ACHN (cell line): ENCODE measurements around the gene ALG3.
"Not testable (repeated sequence)": the region's sequence is repeated elsewhere in the genome, so short reads cannot be mapped to it uniquely, and the experiment has no call there.

Experiments used
- DNase-seq: peaks from one replicate; pipeline ENCODE4 v3.0.0-alpha.2; 2015
- in situ Hi-C: cut with HindIII; loops from 2 replicates; pipeline ENCODE4 v1.10.0; 2017; ENCODE audit warnings: low sequenced_read_pairs, low pct_ligation_motif_present, low pct_unique_long_range_greater_than_20kb

Gene ALG3

DNA sequence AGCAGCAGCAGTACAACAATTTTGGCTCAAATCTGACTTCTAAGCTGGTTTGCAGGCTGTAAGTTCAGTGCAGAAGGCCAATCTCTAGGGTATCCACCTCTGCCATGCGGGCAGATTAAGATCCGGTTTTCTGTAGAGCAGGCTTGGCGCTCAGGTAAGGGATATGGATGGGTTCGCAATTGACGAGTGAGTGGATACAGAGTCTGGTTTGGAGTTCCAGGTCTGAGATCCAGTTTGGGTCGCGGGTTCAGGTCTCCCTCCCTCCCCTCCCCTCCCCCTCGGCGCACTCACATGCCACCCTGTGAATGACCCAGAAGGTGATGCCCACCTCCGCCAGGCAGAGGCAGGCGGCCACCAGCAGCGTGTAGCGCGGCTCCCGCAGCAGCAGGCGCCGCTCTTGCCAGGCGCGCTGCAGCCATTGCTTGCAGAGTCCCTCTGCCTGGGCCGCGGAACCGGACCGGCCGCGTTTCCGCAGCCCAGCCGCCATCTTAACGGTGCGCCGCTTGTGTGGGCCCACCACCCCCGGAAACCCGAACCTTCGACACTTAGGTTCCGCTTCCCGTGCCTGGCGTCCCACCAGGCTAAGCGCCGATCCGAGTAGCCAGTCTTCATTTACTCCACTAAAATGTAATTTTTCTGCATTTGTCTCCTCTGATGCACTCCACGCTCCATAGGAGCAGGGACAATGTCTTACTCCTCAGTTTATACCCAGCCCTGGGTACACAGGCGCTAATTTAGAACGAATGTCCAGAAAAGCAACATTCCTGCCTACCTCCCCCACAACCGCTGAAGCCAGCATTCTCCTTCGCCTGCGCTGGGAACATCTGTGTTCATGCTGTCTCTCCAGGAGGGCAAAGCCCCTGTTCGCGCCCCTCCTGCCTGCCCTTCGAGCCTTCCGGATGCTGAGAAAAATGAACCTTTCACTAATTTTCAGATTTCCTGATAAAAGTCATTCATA is at the start of gene ALG3:
Gene ALG3 (minus strand): TSS at position 509 of the 958 bp plus-strand sequence. CDS start 22 bp downstream, at position 487.
- in situ Hi-C loops, result no loop called here

DNA sequence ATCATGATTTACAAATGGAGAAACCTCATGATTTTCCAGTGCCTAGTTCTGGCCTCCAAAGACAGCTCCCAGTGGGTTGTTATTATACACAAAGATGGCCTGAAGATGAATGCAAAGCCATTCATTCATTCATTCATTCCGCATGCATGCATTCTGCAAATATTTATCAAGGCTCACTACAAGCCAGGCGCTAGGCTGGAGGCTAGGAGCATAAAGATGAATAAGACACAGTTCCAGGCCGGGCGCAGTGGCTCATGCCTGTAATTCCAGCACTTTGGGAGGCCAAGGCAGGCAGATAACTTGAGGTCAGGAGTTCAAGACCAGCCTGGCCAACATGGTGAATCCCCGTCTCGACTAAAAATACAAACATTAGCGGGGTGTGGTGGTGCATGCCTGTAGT is 47.9 kb upstream of the ALG3 start:
- no peak for DNase-seq
- in situ Hi-C loops, result no loop called here

More for the DNA sequence above, at the start of gene ALG3:
- DNase-seq, result peak; percentile 81

DNA sequence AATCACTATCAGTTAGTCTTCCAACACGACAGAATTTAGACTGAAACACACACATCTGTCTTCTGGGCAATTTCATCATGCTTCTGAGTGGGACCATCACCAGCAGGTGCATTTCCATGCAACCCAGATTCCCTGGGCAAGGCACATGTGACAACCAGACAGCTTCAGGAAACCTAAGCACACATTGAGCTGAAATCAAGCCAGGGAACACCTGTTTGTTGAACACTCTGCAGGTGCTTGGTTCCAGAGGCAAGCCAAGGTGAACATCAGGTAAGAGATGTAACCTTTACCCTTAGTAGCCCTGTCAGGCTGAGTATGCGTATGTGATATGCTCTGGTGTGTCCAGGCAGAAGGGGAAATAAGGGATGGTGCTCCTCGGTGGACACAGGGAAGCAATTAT is 47.0 kb upstream of the ALG3 start:
- in situ Hi-C loops, result no loop called here
- no peak for DNase-seq

DNA sequence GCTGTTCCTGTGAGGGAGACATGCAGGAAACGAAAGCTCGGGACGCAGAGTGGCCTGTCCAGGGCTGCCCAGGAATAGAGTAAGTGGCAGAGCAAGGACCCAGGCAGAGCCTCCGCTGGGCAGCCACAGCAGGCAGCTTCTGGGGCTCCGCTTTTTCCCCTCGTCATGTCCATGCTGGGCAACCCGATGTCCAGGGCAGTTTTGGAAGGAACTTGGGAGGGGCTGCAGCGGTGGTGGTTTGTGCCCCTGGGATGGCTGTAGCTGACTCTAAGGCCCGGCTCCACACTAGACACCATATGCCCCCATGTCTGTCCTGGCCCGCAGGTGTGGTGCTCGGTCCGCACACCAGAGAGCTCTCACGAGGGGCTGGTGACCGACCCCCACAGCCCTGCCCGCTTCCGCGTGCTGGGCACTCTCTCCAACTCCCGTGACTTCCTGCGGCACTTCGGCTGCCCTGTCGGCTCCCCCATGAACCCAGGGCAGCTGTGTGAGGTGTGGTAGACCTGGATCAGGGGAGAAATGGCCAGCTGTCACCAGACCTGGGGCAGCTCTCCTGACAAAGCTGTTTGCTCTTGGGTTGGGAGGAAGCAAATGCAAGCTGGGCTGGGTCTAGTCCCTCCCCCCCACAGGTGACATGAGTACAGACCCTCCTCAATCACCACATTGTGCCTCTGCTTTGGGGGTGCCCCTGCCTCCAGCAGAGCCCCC is 43.1 kb upstream of the ALG3 start:
- in situ Hi-C loops, result no loop called here
- no peak for DNase-seq

DNA sequence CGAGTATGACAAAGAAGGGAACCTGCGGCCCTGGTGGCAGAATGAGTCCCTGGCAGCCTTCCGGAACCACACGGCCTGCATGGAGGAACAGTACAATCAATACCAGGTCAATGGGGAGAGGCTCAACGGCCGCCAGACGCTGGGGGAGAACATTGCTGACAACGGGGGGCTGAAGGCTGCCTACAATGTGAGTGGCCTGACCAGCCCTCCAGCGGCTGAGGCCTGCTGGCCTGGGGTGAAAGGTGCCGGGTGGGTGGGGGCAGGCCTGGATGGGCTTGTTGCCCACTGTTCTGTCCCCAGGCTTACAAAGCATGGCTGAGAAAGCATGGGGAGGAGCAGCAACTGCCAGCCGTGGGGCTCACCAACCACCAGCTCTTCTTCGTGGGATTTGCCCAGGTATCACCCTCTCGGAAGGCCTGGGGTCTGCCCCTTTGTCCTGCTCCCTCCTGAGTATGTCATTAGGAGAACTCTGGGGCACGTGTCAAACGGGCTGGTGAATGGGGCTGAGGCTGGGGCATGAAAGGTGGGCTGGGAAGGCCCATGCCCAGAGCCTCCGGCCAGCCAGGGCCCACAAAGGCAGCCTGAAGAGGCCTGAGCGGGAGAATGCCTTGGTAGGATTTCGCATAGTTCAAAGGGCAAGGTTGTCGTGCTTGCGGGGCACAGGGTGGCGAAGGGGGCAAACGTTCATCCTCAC is 42.4 kb upstream of the ALG3 start:
- DNase-seq, result no peak
- in situ Hi-C loops, result no loop called here

DNA sequence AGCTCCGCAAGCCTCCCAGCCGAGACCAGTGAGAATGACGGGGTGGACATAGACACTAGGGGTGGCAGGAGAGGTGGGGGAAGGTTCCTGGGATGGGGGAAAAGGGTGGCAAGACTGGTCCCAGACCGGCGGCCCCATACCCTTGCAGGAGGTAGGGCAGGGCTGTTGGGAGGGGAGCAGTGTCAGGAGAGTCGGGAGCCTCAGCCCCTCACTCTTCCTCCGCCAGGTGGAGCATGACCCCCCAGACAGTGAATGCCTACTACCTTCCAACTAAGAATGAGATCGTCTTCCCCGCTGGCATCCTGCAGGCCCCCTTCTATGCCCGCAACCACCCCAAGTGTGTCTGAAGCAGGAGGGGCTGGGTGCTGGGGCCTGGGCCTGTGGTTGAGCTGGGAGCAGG is 41.6 kb upstream of the ALG3 start:
- in situ Hi-C loops, result no loop called here
- no peak for DNase-seq

DNA sequence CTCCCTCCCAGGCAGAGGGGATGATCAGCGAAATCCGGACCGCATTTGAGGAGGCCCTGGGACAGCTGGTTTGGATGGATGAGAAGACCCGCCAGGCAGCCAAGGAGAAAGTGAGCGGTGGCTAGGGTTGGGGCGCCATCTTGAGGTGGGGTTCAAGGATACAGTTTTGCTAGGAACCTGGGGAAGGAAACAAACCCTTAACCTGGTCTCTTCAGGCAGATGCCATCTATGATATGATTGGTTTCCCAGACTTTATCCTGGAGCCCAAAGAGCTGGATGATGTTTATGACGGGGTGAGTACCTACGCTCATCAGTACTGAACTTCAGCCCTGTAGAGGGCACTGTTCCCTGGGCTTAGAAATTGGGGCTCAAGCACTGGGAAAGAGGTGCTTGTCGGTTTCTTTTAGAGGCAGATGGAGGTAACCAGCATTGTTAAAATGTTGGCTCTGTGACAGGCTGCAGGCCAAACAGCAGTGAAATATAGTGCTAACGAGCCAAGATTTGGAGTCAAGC is 40.7 kb upstream of the ALG3 start:
- peak; percentile 53 for DNase-seq
- in situ Hi-C loops, result no loop called here

DNA sequence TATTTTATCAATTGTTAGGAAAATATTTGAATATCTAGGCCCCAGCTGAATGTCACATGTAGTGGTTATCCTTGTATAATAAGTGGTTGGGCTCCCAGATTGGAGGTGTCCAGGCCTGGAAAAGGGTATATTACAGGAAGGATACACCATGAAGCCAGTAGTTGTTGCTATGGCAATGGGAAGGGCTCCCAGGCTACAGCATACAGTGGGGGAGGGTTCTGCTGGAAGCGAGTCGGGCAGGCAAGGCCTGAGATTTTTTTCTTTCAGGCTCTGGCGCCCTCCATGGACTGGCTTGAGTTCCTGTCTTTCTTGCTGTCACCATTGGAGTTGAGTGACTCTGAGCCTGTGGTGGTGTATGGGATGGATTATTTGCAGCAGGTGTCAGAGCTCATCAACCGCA is 35.9 kb upstream of the ALG3 start:
- DNase-seq, result peak; percentile 61
- in situ Hi-C loops, result no loop called here

DNA sequence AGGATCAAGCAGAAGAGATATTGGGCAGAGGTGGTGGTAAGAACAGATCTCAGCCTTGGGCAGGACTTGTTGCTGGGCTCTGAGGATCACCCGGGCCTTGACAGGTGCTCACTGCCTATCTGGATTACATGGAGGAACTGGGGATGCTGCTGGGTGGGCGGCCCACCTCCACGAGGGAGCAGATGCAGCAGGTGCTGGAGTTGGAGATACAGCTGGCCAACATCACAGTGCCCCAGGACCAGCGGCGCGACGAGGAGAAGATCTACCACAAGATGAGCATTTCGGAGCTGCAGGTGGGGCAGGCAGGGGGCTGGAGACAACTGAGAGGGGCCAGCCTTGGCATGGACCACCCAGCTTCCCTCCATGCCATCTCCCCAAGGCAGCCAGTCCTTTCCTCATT is 34.9 kb upstream of the ALG3 start:
- no peak for DNase-seq
- in situ Hi-C loops, result no loop called here

DNA sequence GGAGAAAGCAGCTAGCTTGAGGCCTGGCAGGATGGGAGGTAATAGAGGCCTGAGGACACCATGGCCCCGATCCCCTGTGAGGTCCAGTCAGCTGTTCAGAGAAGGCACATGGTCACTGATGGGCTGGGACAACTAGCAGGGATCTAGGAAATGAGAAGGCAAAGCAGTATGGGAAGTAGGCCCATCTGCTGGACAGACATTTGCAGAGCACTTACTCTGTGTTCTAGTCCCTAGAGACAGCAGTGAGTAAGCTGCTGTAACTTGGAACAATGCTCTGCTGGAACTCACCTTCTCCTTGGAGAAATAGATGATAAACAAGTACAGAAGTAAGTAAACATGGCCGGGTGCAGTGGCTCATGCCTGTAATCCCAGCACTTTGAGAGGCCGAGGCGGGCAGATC is 34.2 kb upstream of the ALG3 start:
- DNase-seq, result no peak
- in situ Hi-C loops, result no loop called here

DNA sequence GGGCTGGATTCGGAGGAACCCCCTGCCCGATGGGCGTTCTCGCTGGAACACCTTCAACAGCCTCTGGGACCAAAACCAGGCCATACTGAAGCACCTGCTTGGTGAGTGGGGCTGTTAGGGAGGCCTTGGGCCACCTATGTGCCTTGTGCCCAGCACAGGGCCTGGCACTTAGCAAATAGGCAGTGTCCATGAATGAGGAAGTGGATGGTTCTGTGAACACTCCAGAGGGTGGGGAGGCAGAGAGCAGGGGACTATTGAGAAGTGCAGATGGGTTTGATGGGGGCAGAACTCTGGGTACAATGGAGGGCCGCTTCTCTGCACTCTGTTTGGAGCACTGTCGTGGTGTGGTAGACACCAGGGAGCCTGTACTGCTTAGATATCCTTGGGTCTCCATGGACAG is 28.6 kb upstream of the ALG3 start:
- in situ Hi-C loops, result no loop called here
- DNase-seq, result no peak

DNA sequence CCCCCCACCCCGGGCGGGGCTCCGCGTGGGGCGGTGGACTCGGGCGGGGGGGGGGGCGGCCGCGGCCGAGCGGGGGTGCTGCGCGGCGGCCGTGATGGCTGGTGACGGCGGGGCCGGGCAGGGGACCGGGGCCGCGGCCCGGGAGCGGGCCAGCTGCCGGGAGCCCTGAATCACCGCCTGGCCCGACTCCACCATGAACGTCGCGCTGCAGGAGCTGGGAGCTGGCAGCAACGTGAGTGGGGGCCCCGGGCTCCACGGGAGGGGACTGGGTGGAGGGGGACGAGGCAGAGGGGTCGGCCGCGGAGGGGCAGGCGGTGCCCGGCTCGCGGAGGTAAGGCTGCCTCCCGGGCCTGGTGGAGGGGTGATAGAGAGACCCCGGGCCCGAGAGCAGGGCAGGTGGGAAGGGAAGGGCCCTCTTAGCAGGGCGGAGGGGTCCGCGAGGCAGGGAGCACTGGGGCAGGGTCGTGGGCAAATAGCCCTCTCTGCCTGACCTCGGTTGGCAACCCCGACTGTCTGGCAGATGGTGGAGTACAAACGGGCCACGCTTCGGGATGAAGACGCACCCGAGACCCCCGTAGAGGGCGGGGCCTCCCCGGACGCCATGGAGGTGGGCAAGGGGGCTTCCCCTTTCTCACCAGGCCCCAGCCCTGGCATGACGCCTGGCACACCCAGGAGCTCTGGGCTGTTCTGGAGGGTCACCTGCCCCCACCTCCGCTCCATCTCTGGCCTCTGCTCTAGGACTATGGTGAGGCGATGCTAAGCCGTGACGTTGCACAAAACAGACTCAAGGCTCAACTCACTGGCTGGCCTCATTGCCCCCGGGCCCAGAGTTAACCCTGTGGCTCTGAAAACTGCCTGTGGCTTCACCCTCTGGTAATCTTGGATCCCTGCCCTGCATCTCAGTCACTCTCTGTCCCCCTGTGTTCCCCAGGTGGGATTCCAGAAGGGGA is 27.5 kb upstream of the ALG3 start, which contains the start of gene ECE2:
Gene ECE2 (plus strand): TSS at position 62 of the 950 bp plus-strand sequence. CDS start 132 bp downstream, at position 194.
- DNase-seq, result no peak
- in situ Hi-C loops, result no loop called here

DNA sequence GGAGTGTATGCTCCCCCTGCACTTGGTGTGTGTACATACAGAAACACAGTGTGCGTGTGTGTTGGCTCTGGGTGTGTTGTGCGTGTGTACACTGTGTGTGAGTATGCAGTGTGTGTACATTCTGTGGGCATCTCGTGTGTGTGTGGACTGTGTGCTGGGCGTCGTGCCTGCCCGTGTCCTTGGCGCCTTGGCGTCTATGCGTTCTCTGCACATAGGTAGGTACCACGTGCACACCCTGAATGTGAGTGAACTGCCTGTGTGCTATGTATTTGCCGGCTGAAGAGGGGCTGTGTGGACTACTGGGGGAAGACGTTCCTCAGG is 26.6 kb upstream of the ALG3 start:
- DNase-seq, result no peak
- in situ Hi-C loops, result no loop called here

DNA sequence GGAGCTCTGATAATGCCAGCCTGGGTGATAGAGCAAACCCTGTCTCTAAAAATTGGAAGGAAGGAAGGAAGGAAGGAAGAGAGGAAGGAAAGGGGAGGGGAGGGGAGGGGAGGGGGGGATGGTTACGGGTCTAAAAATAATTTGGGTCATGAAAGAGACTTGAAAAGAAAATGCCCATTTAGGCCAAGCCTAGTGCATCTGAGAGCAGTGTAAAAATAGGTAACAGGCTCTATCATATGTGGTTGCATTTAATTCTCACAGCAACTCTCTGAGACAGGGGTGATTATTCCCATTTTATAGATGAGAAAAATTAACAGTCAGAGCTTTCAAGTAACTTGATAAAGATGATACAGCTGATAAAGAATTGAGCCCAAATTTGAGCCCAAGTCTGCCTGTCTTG is 23.5 kb upstream of the ALG3 start:
- in situ Hi-C loops, result no loop called here
- no peak for DNase-seq

DNA sequence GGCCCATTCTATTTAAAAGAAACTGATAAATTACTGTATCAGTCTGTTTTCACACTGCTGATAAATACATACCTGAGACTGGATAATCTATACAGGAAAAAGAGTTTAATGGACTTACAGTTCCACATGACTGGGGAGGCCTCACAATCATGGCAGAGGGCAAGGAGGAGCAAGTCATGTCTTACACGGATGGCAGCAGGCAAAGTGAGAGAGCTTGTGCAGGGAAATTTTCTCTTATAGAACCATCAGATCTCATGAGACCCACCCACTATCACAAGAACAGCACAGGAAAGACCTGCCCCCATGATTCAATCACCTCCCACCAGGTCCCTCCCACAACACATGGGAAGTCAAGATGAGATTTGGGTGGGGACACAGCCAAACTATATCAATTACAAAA is 18.5 kb upstream of the ALG3 start:
- DNase-seq, in situ Hi-C loops: not testable (repeated sequence)

DNA sequence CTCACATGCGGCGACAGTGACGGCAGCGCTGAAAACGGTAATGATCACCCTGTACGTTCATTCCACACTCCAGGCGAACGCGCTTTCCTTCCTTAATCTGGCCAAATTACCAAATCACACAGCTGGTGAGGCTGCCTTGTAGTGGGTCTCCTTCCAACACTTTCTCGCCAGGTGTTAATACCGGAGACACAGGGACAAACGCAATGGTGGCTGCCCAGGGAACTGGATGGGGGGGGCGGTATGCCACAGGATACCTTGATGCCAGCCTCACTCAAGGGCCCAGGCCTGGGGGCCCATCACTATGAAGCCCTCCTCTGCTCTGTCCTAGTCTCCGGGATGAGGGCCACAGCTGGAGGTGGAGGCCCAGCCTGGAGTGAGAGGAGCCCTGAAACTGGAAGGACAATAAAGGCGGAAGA is 14.0 kb upstream of the ALG3 start:
- DNase-seq, result no peak
- in situ Hi-C loops, result no loop called here

DNA sequence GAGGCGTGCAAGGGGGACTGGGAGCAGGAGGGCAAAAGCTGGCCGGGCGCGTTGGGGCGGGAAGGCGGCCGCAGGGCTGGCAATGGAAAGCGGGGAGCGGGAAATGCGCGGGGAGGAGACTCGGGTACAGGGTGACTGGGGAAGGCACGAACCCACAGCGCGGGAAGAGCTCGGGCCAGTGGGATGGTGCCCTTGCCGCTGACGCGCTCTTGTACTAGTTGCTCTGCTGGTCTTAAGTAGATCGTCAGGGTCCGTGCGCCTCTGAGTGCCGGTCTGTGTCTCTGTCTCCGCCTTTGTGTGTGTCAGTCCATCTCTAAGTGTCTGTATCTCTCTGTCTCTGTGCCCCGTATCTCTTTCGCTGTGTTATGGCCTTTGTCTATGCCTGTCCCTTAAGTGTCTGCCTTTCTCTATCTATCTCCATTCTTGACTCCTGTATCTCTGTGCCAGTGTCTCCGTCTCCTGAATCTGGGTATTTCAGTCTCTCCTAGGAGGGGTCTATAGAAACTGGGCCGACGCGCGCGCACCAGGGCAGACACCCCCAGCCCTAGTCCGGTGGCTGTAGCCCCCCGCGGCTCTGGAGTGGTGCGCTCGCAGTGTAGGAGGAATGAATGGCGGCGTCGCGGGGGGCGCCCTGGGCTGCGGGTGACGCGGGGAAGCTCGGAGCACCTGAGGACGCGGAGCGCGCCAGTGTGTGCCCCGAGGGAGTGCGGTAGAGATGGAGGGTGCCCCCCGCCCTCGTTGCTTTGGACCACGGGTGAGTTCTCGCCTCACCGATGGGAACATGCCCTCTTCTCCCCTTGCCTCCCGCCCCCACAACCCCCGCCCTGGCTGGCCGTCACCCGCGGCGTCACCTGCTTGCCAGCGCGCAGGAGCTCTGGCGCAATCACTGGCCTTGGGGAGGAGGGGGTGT is 13.3 kb upstream of the ALG3 start:
- in situ Hi-C loops, result no loop called here
- peak; percentile 33 for DNase-seq
